Activated T-cell treated with anti-CD3 and anti-CD28 coated beads, Interleukin-2, amount 50 U/mL, for 4 hours (primary cell): ENCODE measurements around the gene PRSS8. TPM values are rescaled to one million over a fixed set of nuclear protein-coding genes. Genes with fewer than 3 reads are reported as not detected.
"Not testable (repeated sequence)": the region's sequence is repeated elsewhere in the genome, so short reads cannot be mapped to it uniquely, and the experiment has no call there.

Experiments
- ATAC-seq, 2 donors: fragments of 200-7000 bp; cut with Tn5 transposase; one replicate each; pipeline ENCODE4 v1.10.0; 2021
- DNase-seq: peaks from one replicate; pipeline ENCODE4 v3.0.0-alpha.2; 2020
- H3K27me3 Mint-ChIP-seq: one replicate; pipeline ENCODE4 v1.8.0; 2021; ENCODE audit warnings: low read depth, mixed read lengths
- H3K36me3 Mint-ChIP-seq: one replicate; pipeline ENCODE4 v1.8.0; 2022; ENCODE audit warnings: mixed read lengths; ENCODE audit not compliant: insufficient read depth
- H3K4me1 Mint-ChIP-seq: one replicate; pipeline ENCODE4 v1.8.0; 2021; ENCODE audit warnings: low read depth, mixed read lengths
- H3K4me3 Mint-ChIP-seq: one replicate; pipeline ENCODE4 v1.8.0; 2021; ENCODE audit warnings: mild to moderate bottlenecking, moderate library complexity, mixed read lengths
- H3K9me3 Mint-ChIP-seq: one replicate; pipeline ENCODE4 v1.8.0; 2021; ENCODE audit warnings: mixed read lengths
- total RNA-seq, 3 donors: library from RNA; stranded (reverse); gene quantifications; one replicate each; pipeline ENCODE4 v1.2.1, GENCODE V29; 2021

PRSS8 gene
- total RNA-seq, 3 donors from 2014 or later = 0.11 to 0.58 (median 0.38) TPM

- no peaks in the 10 kb centered on the region for H3K27me3 Mint-ChIP-seq
- H3K4me1 Mint-ChIP-seq = peaks cover 17% of the 10 kb centered on the region
- H3K9me3 Mint-ChIP-seq = no peaks in the 10 kb centered on the region
- ATAC-seq = peak in 1 of 2 donors; percentile 3
- H3K36me3 Mint-ChIP-seq = peaks cover 13% of the 10 kb centered on the region
- peak overlapping the region; percentile 81 for H3K4me3 Mint-ChIP-seq
- DNase-seq = no peak
Observed at GRCh38 chr16:31108794-31109558, 26.6 kb downstream of the PRSS8 start.

- no peaks in the 10 kb centered on the region for H3K27me3 Mint-ChIP-seq
- peak within 1 kb of the TSS; percentile 82 for H3K4me3 Mint-ChIP-seq
- peaks cover 16% of the 10 kb centered on the region for H3K4me1 Mint-ChIP-seq
- H3K36me3 Mint-ChIP-seq = peaks cover 13% of the 10 kb centered on the region
- H3K9me3 Mint-ChIP-seq = no peaks in the 10 kb centered on the region
- ATAC-seq (peak; percentile 89 to 90), DNase-seq (peak; percentile 62)
Observed at GRCh38 chr16:31108035-31108793, 27.3 kb downstream of the PRSS8 start, which contains the start of gene BCKDK. BCKDK (plus strand) TSS chr16:31108386; CDS start chr16:31109224, 838 bp downstream.

GRCh38 chr16:31107465-31107867 lies 28.1 kb downstream of the PRSS8 start:
- Mint-ChIP-seq H3K4me1 (peaks cover 16% of the 10 kb centered on the region), H3K9me3 (no peaks in the 10 kb centered on the region), H3K27me3 (no peaks in the 10 kb centered on the region), H3K36me3 (peaks cover 9% of the 10 kb centered on the region), H3K4me3 (peak overlapping the region; percentile 82)
- ATAC-seq = peak; percentile 57 to 67
- DNase-seq = no peak

- peaks cover 8% of the 10 kb centered on the region for H3K36me3 Mint-ChIP-seq
- no peaks in the 10 kb centered on the region for H3K9me3 Mint-ChIP-seq
- ATAC-seq = no peak
- DNase-seq = no peak
- peak overlapping the region; percentile 82 for H3K4me3 Mint-ChIP-seq
- peaks cover 16% of the 10 kb centered on the region for H3K4me1 Mint-ChIP-seq
- H3K27me3 Mint-ChIP-seq = no peaks in the 10 kb centered on the region
Observed at GRCh38 chr16:31106509-31107464, 28.7 kb downstream of the PRSS8 start.

- no peaks in the 10 kb centered on the region for H3K9me3 Mint-ChIP-seq
- DNase-seq = peak; percentile 77
- peak overlapping the region; percentile 21 for H3K4me3 Mint-ChIP-seq
- peaks cover 16% of the 10 kb centered on the region for H3K4me1 Mint-ChIP-seq
- ATAC-seq = peak; percentile 44 to 68
- H3K36me3 Mint-ChIP-seq = peaks cover 3% of the 10 kb centered on the region
- H3K27me3 Mint-ChIP-seq = no peaks in the 10 kb centered on the region
Observed at GRCh38 chr16:31105677-31106213, 29.8 kb downstream of the PRSS8 start.

- not testable (repeated sequence) for H3K27me3 Mint-ChIP-seq, DNase-seq, H3K9me3 Mint-ChIP-seq, H3K4me3 Mint-ChIP-seq, H3K36me3 Mint-ChIP-seq, H3K4me1 Mint-ChIP-seq, ATAC-seq
Observed at GRCh38 chr16:31100876-31101641, 34.5 kb downstream of the PRSS8 start.

- H3K36me3 Mint-ChIP-seq = no peaks in the 10 kb centered on the region
Observed at GRCh38 chr16:31099860-31100638, 35.5 kb downstream of the PRSS8 start.

GRCh38 chr16:31094424-31095120 lies 41.0 kb downstream of the PRSS8 start, which contains the start of gene VKORC1:
VKORC1 (minus strand) TSS chr16:31094797; CDS start chr16:31094729, 68 bp downstream.
- peaks cover 26% of the 10 kb centered on the region for H3K4me1 Mint-ChIP-seq
- no peaks in the 10 kb centered on the region for H3K27me3 Mint-ChIP-seq
- H3K4me3 Mint-ChIP-seq = peak within 1 kb of the TSS; percentile 97
- peak; percentile 77 for DNase-seq
- H3K36me3 Mint-ChIP-seq = peaks cover 3% of the 10 kb centered on the region
- H3K9me3 Mint-ChIP-seq = no peaks in the 10 kb centered on the region
- ATAC-seq = peak; percentile 94 to 95

More at GRCh38 chr16:31099860-31100638, 35.5 kb downstream of the PRSS8 start:
- ATAC-seq (no peak), DNase-seq (no peak)
- Mint-ChIP-seq H3K4me1 (peaks cover 9% of the 10 kb centered on the region), H3K9me3 (no peaks in the 10 kb centered on the region), H3K27me3 (no peaks in the 10 kb centered on the region), H3K4me3 (no peak overlapping the region)

GRCh38 chr16:31094088-31094423 lies 41.5 kb downstream of the PRSS8 start:
- no peak for DNase-seq
- H3K27me3 Mint-ChIP-seq = no peaks in the 10 kb centered on the region
- peak in 1 of 2 donors; percentile 1 for ATAC-seq
- H3K4me1 Mint-ChIP-seq = peaks cover 26% of the 10 kb centered on the region
- H3K9me3 Mint-ChIP-seq = no peaks in the 10 kb centered on the region
- H3K36me3 Mint-ChIP-seq = peaks cover 6% of the 10 kb centered on the region
- H3K4me3 Mint-ChIP-seq = peak overlapping the region; percentile 97

GRCh38 chr16:31093132-31093703 lies 42.3 kb downstream of the PRSS8 start:
- H3K36me3 Mint-ChIP-seq = peaks cover 6% of the 10 kb centered on the region
- peak overlapping the region; percentile 97 for H3K4me3 Mint-ChIP-seq
- DNase-seq (no peak), ATAC-seq (no peak)
- no peaks in the 10 kb centered on the region for H3K9me3 Mint-ChIP-seq
- H3K27me3 Mint-ChIP-seq = no peaks in the 10 kb centered on the region
- H3K4me1 Mint-ChIP-seq = peaks cover 26% of the 10 kb centered on the region

- Mint-ChIP-seq H3K4me1 (peaks cover 26% of the 10 kb centered on the region), H3K27me3 (no peaks in the 10 kb centered on the region), H3K36me3 (peaks cover 6% of the 10 kb centered on the region), H3K4me3 (peak overlapping the region; percentile 52), H3K9me3 (no peaks in the 10 kb centered on the region)
- DNase-seq (no peak), ATAC-seq (no peak)
Observed at GRCh38 chr16:31092330-31092729, 43.2 kb downstream of the PRSS8 start.

- DNase-seq (no peak), ATAC-seq (no peak)
- H3K9me3 Mint-ChIP-seq = no peaks in the 10 kb centered on the region
- H3K27me3 Mint-ChIP-seq = no peaks in the 10 kb centered on the region
- peaks cover 9% of the 10 kb centered on the region for H3K36me3 Mint-ChIP-seq
- peaks cover 21% of the 10 kb centered on the region for H3K4me1 Mint-ChIP-seq
- no peak overlapping the region for H3K4me3 Mint-ChIP-seq
Observed at GRCh38 chr16:31090540-31090939, 45.0 kb downstream of the PRSS8 start.
